GM21529 (cell line): ENCODE measurements around the gene ZNF423.
"Not testable (repeated sequence)": the region's sequence is repeated elsewhere in the genome, so short reads cannot be mapped to it uniquely, and the experiment has no call there.

ENCODE experiments used
- ATAC-seq: cut with Tn5 transposase; IDR thresholded peaks from one replicate; pipeline ENCODE4 v1.9.1; 2021; ENCODE audit not compliant: unreplicated experiment

The ZNF423 gene

GRCh38 chr16:49871824-49872223 is 15.9 kb upstream of the ZNF423 start:
- not testable (repeated sequence) for ATAC-seq

GRCh38 chr16:49869731-49870130 is 13.8 kb upstream of the ZNF423 start:
- ATAC-seq: no peak

GRCh38 chr16:49867796-49868668 is 12.1 kb upstream of the ZNF423 start:
- ATAC-seq: no peak

- no peak for ATAC-seq
Observed at GRCh38 chr16:49867234-49867633, 11.3 kb upstream of the ZNF423 start.

- no peak for ATAC-seq
Observed at GRCh38 chr16:49866595-49867071, 10.7 kb upstream of the ZNF423 start.

GRCh38 chr16:49862694-49863093 is 6.8 kb upstream of the ZNF423 start:
- ATAC-seq: no peak

- ATAC-seq: no peak
Observed at GRCh38 chr16:49861299-49861698, 5.4 kb upstream of the ZNF423 start.

- ATAC-seq: no peak
Observed at GRCh38 chr16:49860593-49860992, 4.7 kb upstream of the ZNF423 start.

- ATAC-seq: no peak
Observed at GRCh38 chr16:49859125-49859811, 3.4 kb upstream of the ZNF423 start.

- ATAC-seq: no peak
Observed at GRCh38 chr16:49858200-49859124, 2.5 kb upstream of the ZNF423 start.

- no peak for ATAC-seq
Observed at GRCh38 chr16:49857423-49858181, 1.7 kb upstream of the ZNF423 start.

- no peak for ATAC-seq
Observed at GRCh38 chr16:49856672-49857330, 889 bp upstream of the ZNF423 start.

- peak; percentile 49 for ATAC-seq
Observed at GRCh38 chr16:49855280-49855821, 561 bp downstream of the ZNF423 start.

- peak; percentile 15 for ATAC-seq
Observed at GRCh38 chr16:49854796-49855203, 1.1 kb downstream of the ZNF423 start.

GRCh38 chr16:49854188-49854795 is 1.6 kb downstream of the ZNF423 start:
- no peak for ATAC-seq

GRCh38 chr16:49852279-49852678 is 3.6 kb downstream of the ZNF423 start:
- no peak for ATAC-seq

GRCh38 chr16:49851468-49851787 is 4.5 kb downstream of the ZNF423 start:
- no peak for ATAC-seq

- no peak for ATAC-seq
Observed at GRCh38 chr16:49850558-49851467, 5.1 kb downstream of the ZNF423 start.
